HepG2 (cell line): ENCODE measurements around the gene ZC3H18. TPM values are rescaled to one million over a fixed set of nuclear protein-coding genes. Genes with fewer than 3 reads are reported as not detected.
A peak's percentile ranks its signal among the peaks of the same experiment; 100 is the strongest.

Experiments
- CBX1 ChIP-seq: IDR thresholded peaks from one replicate; pipeline ENCODE4 v1.6.1; 2016; ENCODE audit warnings: antibody characterized with exemption, low read depth
- FOXA1 ChIP-seq, 2 experiments: fragments of 450-650 bp in 1 of 2; sonication (generic) in 1 of 2; formaldehyde crosslinking in 1 of 2; IDR thresholded peaks; 2 replicates each; pipeline versions ENCODE4 v1.4.0 to v1.6.1; 2016 to 2020; ENCODE audit warnings: missing genetic modification reagents in 1 of 2
- GABPB1 ChIP-seq: IDR thresholded peaks from 2 replicates; pipeline ENCODE4 v1.6.1; 2016; ENCODE audit warnings: mild to moderate bottlenecking, missing genetic modification reagents, moderate library complexity, missing compliant biosample characterization
- HDAC6 ChIP-seq: fragments of 200-600 bp; sonication (generic); IDR thresholded peaks from 2 replicates; pipeline ENCODE4 v1.7.0; 2017; ENCODE audit warnings: mild to moderate bottlenecking, antibody characterized with exemption, low read length, low read depth
- JUNB ChIP-seq: sonication (generic); formaldehyde crosslinking; IDR thresholded peaks from 2 replicates; pipeline ENCODE4 v1.8.0; 2022; ENCODE audit warnings: missing genetic modification reagents, mild to moderate bottlenecking, borderline replicate concordance
- SMAD9 ChIP-seq: sonication (generic); formaldehyde crosslinking; IDR thresholded peaks from 2 replicates; pipeline ENCODE4 v1.5.1; 2020; ENCODE audit warnings: mild to moderate bottlenecking, missing genetic modification reagents
- TBP ChIP-seq: sonication (generic); formaldehyde crosslinking; IDR thresholded peaks from 2 replicates; pipeline ENCODE4 v1.5.0; 2020; ENCODE audit warnings: missing genetic modification reagents
- TEF ChIP-seq: sonication (generic); formaldehyde crosslinking; IDR thresholded peaks from 2 replicates; pipeline ENCODE4 v1.5.0; 2020; ENCODE audit warnings: missing genetic modification reagents
- YY1 ChIP-seq: IDR thresholded peaks from 2 replicates; pipeline ENCODE4 v1.6.1; 2011; ENCODE audit warnings: low read length, low read depth, moderate library complexity, mild to moderate bottlenecking; ENCODE audit not compliant: insufficient read depth, insufficient replicate concordance
- ZBTB7A ChIP-seq: sonication (generic); formaldehyde crosslinking; IDR thresholded peaks from 2 replicates; pipeline ENCODE4 v1.8.0; 2022; ENCODE audit warnings: mild to moderate bottlenecking, missing genetic modification reagents
- ZFP90 ChIP-seq: sonication (generic); formaldehyde crosslinking; IDR thresholded peaks from 2 replicates; pipeline ENCODE4 v1.8.0; 2022; ENCODE audit warnings: missing genetic modification reagents, mild to moderate bottlenecking, inconsistent platforms, borderline replicate concordance
- ZNF354B ChIP-seq: sonication (generic); formaldehyde crosslinking; IDR thresholded peaks from 2 replicates; pipeline ENCODE4 v1.8.0; 2022; ENCODE audit warnings: mild to moderate bottlenecking, missing genetic modification reagents
- ZNF572 ChIP-seq: sonication (generic); formaldehyde crosslinking; IDR thresholded peaks from 2 replicates; pipeline ENCODE4 v1.5.1; 2020; ENCODE audit warnings: mild to moderate bottlenecking, missing genetic modification reagents
- polyA plus RNA-seq, 8 experiments: library from polyadenylated mRNA; depleted of rRNA in 3 of 8; stranded (reverse) in 7 of 8; unstranded in 1 of 8; fragments of >200 nt; fragmentation: Illumina TruSeq in 4 of 8; extraction: Trizol in 4 of 8; gene quantifications; 2 replicates each; pipeline versions ENCODE4 v1.2.1 to v1.2.3, GENCODE V29; 2011 to 2016; ENCODE audit warnings: low read depth in 4 of 8, missing spikeins in 1 of 8, mixed read lengths in 1 of 8; ENCODE audit not compliant: insufficient read depth in 1 of 8
- total RNA-seq, 5 experiments: library from RNA; depleted of rRNA; stranded (reverse); fragments of >200 nt; fragmentation: Illumina TruSeq; extraction: Trizol; gene quantifications; 2 replicates each; pipeline ENCODE4 v1.2.3, GENCODE V29; 2016; ENCODE audit warnings: low read depth in 1 of 5
- TF ChIP-seq, protein P1 (sequence below): sonication (generic); formaldehyde crosslinking; IDR thresholded peaks from 2 replicates; pipeline ENCODE4 v1.4.0; 2020; ENCODE audit warnings: missing genetic modification reagents, mild to moderate bottlenecking, borderline replicate concordance
- TF ChIP-seq, protein P2 (sequence below): sonication (generic); formaldehyde crosslinking; IDR thresholded peaks from 2 replicates; pipeline ENCODE4 v1.8.1; 2023; ENCODE audit warnings: mild to moderate bottlenecking, missing genetic modification reagents
- TF ChIP-seq, protein P3 (sequence below): sonication (generic); formaldehyde crosslinking; IDR thresholded peaks from 2 replicates; pipeline ENCODE4 v1.4.0; 2020; ENCODE audit warnings: mild to moderate bottlenecking, missing genetic modification reagents
- TF ChIP-seq, protein P4 (sequence below): sonication (generic); formaldehyde crosslinking; IDR thresholded peaks from 2 replicates; pipeline ENCODE4 v1.4.0; 2020; ENCODE audit warnings: missing genetic modification reagents
- TF ChIP-seq, protein P5 (sequence below): sonication (generic); formaldehyde crosslinking; conservative IDR thresholded peaks from 2 replicates; pipeline ENCODE4 v1.8.1; 2023; ENCODE audit warnings: missing genetic modification reagents

The ZC3H18 gene
- total and polyA plus RNA-seq, 2 of the 13 experiments (the other 11 are each of a cell fraction or from before 2014, with no cell fraction given), result 11.2 to 27.4 TPM

GRCh38 chr16:88560714-88561484 lies 9.3 kb upstream of the ZC3H18 start (continued):
- TF ChIP-seq ZNF354B (peak; percentile 100), HDAC6 (no peak), ZNF572 (CRISPR knock-in tag) (peak; percentile 59; the same call in 1 of the 2 replicates), JUNB (CRISPR knock-in tag) (peak; percentile 94), YY1 (no peak), TBP (CRISPR knock-in tag) (no peak), FOXA1 (IDR thresholded peaks at IDR 0.05) (no peak), FOXA1 (CRISPR knock-in tag; IDR thresholded peaks at IDR 0.05) (peak; percentile 39; the same call in 1 of the 2 replicates), CBX1 (no peak), ZBTB7A (CRISPR knock-in tag) (peak; percentile 97), SMAD9 (CRISPR knock-in tag) (peak; percentile 99), ZFP90 (peak; percentile 99), GABPB1 (peak; percentile 60), TEF (CRISPR knock-in tag) (peak; percentile 98)
- TF ChIP-seq, protein P1, sequence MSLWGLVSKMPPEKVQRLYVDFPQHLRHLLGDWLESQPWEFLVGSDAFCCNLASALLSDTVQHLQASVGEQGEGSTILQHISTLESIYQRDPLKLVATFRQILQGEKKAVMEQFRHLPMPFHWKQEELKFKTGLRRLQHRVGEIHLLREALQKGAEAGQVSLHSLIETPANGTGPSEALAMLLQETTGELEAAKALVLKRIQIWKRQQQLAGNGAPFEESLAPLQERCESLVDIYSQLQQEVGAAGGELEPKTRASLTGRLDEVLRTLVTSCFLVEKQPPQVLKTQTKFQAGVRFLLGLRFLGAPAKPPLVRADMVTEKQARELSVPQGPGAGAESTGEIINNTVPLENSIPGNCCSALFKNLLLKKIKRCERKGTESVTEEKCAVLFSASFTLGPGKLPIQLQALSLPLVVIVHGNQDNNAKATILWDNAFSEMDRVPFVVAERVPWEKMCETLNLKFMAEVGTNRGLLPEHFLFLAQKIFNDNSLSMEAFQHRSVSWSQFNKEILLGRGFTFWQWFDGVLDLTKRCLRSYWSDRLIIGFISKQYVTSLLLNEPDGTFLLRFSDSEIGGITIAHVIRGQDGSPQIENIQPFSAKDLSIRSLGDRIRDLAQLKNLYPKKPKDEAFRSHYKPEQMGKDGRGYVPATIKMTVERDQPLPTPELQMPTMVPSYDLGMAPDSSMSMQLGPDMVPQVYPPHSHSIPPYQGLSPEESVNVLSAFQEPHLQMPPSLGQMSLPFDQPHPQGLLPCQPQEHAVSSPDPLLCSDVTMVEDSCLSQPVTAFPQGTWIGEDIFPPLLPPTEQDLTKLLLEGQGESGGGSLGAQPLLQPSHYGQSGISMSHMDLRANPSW, result no peak
- TF ChIP-seq, protein P2, sequence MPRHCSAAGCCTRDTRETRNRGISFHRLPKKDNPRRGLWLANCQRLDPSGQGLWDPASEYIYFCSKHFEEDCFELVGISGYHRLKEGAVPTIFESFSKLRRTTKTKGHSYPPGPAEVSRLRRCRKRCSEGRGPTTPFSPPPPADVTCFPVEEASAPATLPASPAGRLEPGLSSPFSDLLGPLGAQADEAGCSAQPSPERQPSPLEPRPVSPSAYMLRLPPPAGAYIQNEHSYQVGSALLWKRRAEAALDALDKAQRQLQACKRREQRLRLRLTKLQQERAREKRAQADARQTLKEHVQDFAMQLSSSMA (CRISPR knock-in tag), result peak; percentile 88; the same call in 1 of the 2 replicates
- TF ChIP-seq, protein P3, sequence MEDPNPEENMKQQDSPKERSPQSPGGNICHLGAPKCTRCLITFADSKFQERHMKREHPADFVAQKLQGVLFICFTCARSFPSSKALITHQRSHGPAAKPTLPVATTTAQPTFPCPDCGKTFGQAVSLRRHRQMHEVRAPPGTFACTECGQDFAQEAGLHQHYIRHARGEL (CRISPR knock-in tag), result peak; percentile 92; the same call in 1 of the 2 replicates
- TF ChIP-seq, protein P4, sequence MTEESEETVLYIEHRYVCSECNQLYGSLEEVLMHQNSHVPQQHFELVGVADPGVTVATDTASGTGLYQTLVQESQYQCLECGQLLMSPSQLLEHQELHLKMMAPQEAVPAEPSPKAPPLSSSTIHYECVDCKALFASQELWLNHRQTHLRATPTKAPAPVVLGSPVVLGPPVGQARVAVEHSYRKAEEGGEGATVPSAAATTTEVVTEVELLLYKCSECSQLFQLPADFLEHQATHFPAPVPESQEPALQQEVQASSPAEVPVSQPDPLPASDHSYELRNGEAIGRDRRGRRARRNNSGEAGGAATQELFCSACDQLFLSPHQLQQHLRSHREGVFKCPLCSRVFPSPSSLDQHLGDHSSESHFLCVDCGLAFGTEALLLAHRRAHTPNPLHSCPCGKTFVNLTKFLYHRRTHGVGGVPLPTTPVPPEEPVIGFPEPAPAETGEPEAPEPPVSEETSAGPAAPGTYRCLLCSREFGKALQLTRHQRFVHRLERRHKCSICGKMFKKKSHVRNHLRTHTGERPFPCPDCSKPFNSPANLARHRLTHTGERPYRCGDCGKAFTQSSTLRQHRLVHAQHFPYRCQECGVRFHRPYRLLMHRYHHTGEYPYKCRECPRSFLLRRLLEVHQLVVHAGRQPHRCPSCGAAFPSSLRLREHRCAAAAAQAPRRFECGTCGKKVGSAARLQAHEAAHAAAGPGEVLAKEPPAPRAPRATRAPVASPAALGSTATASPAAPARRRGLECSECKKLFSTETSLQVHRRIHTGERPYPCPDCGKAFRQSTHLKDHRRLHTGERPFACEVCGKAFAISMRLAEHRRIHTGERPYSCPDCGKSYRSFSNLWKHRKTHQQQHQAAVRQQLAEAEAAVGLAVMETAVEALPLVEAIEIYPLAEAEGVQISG (CRISPR knock-in tag), result peak; percentile 94
- TF ChIP-seq, protein P5, sequence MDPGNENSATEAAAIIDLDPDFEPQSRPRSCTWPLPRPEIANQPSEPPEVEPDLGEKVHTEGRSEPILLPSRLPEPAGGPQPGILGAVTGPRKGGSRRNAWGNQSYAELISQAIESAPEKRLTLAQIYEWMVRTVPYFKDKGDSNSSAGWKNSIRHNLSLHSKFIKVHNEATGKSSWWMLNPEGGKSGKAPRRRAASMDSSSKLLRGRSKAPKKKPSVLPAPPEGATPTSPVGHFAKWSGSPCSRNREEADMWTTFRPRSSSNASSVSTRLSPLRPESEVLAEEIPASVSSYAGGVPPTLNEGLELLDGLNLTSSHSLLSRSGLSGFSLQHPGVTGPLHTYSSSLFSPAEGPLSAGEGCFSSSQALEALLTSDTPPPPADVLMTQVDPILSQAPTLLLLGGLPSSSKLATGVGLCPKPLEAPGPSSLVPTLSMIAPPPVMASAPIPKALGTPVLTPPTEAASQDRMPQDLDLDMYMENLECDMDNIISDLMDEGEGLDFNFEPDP, result peak; percentile 100
